Keratinocyte (primary cell): ENCODE data around the gene ELAVL3. TPM values are rescaled to one million over a fixed set of nuclear protein-coding genes. Genes with fewer than 3 reads are reported as not detected.

Experiments used
- DNase-seq: peaks from one replicate; pipeline ENCODE4 v3.0.0-alpha.2; 2011; ENCODE audit warnings: low read depth, missing footprints, low spot score
- FAIRE-seq: peaks from 2 replicates; lab custom pipeline; 2011; peaks lifted over from hg19 to GRCh38; lab: Jason Lieb, UNC
- H2AFZ ChIP-seq: 2 replicates; pipeline ENCODE4 v1.6.0; 2012; ENCODE audit warnings: low read length, control low read depth, inconsistent platforms; ENCODE audit not compliant: control insufficient read depth
- H3K27ac ChIP-seq: 2 replicates; pipeline ENCODE4 v1.5.1; 2011; ENCODE audit warnings: low read length; ENCODE audit not compliant: control insufficient read depth, insufficient read depth
- H3K27me3 ChIP-seq: 3 replicates; pipeline ENCODE4 v1.6.0; 2011; ENCODE audit warnings: low read length; ENCODE audit not compliant: control insufficient read depth, insufficient read depth; ENCODE audit errors: extremely low read depth
- H3K36me3 ChIP-seq, 2 experiments: 2 replicates in 1 of 2; 3 replicates in 1 of 2; pipeline ENCODE4 v1.5.1; 2011; ENCODE audit warnings: low read length in 2 of 2, mild to moderate bottlenecking in 1 of 2; ENCODE audit not compliant: control insufficient read depth in 2 of 2, insufficient read depth in 2 of 2; ENCODE audit errors: extremely low read depth in 1 of 2
- H3K4me1 ChIP-seq: 3 replicates; pipeline ENCODE4 v1.5.1; 2011; ENCODE audit warnings: low read length; ENCODE audit not compliant: control insufficient read depth, insufficient read depth; ENCODE audit errors: extremely low read depth
- H3K4me2 ChIP-seq: 3 replicates; pipeline ENCODE4 v1.6.0; 2011; ENCODE audit warnings: low read depth, low read length; ENCODE audit not compliant: control insufficient read depth, insufficient read depth; ENCODE audit errors: extremely low read depth
- H3K4me3 ChIP-seq, 3 experiments: fragments of 200-600 bp in 1 of 3; sonication (generic) in 1 of 3; 2 replicates in 2 of 3; 3 replicates in 1 of 3; pipeline ENCODE4 v1.5.1; 2011 to 2016; ENCODE audit warnings: low read length in 3 of 3, mild to moderate bottlenecking in 3 of 3, control low read depth in 2 of 3, inconsistent platforms in 1 of 3, low read depth in 1 of 3, mixed read lengths in 1 of 3, mixed run types in 1 of 3, moderate library complexity in 1 of 3; ENCODE audit not compliant: control insufficient read depth in 2 of 3, insufficient read depth in 2 of 3; ENCODE audit errors: extremely low read depth in 1 of 3
- H3K79me2 ChIP-seq: 2 replicates; pipeline ENCODE4 v1.6.0; 2012; ENCODE audit warnings: low read length; ENCODE audit not compliant: control insufficient read depth, insufficient read depth
- H3K9ac ChIP-seq: 3 replicates; pipeline ENCODE4 v1.6.0; 2011; ENCODE audit warnings: low read length; ENCODE audit not compliant: control insufficient read depth, insufficient read depth; ENCODE audit errors: extremely low read depth
- H3K9me1 ChIP-seq: 3 replicates; pipeline ENCODE4 v1.6.0; 2011; ENCODE audit warnings: low read length; ENCODE audit not compliant: control insufficient read depth, insufficient read depth; ENCODE audit errors: extremely low read depth
- H3K9me3 ChIP-seq: 2 replicates; pipeline ENCODE4 v1.5.1; 2012; ENCODE audit warnings: low read depth, low read length; ENCODE audit not compliant: control insufficient read depth
- H4K20me1 ChIP-seq: 3 replicates; pipeline ENCODE4 v1.6.0; 2011; ENCODE audit warnings: low read length; ENCODE audit not compliant: control insufficient read depth, insufficient read depth; ENCODE audit errors: extremely low read depth
- CTCF ChIP-seq, 3 experiments: IDR thresholded peaks in 1 of 3; conservative IDR thresholded peaks in 1 of 3; optimal IDR thresholded peaks in 1 of 3; 2 replicates in 2 of 3; 3 replicates in 1 of 3; pipeline versions ENCODE3 to v1.5.1; 2011; ENCODE audit warnings: low read length in 3 of 3, mild to moderate bottlenecking in 3 of 3, moderate library complexity in 2 of 3, control low read depth in 1 of 3, inconsistent platforms in 1 of 3; ENCODE audit not compliant: insufficient read depth in 2 of 3; ENCODE audit errors: extremely low read depth in 1 of 3
- EZH2 ChIP-seq: IDR thresholded peaks from one replicate; pipeline ENCODE4 v1.6.1; 2012; ENCODE audit warnings: inconsistent platforms, mild to moderate bottlenecking, low read length, moderate library complexity
- dilution Hi-C: fragments of 300-500 bp; cut with MboI; formaldehyde crosslinking; loops from one replicate; pipeline ENCODE4 v1.7.0; 2020; ENCODE audit warnings: low sequenced_read_pairs; ENCODE audit not compliant: extremely low pct_ligation_motif_present
- polyA plus RNA-seq, 5 experiments: library from polyadenylated mRNA; depleted of rRNA in 3 of 5; stranded (reverse) in 3 of 5; stranded (forward) in 1 of 5; unstranded in 1 of 5; fragments of >200 nt; gene quantifications; 1 replicate in 1 of 5; 2 replicates in 3 of 5; 3 replicates in 1 of 5; pipeline versions ENCODE4 v1.2.1 to v1.2.3, GENCODE V29; 2011 to 2012; ENCODE audit warnings: missing spikeins in 2 of 5, low read depth in 1 of 5, low replicate concordance in 1 of 5

Gene ELAVL3
- polyA plus RNA-seq, 1 donor (not counting 4 experiments of a cell fraction or from before 2014, with no cell fraction given): not detected

DNA sequence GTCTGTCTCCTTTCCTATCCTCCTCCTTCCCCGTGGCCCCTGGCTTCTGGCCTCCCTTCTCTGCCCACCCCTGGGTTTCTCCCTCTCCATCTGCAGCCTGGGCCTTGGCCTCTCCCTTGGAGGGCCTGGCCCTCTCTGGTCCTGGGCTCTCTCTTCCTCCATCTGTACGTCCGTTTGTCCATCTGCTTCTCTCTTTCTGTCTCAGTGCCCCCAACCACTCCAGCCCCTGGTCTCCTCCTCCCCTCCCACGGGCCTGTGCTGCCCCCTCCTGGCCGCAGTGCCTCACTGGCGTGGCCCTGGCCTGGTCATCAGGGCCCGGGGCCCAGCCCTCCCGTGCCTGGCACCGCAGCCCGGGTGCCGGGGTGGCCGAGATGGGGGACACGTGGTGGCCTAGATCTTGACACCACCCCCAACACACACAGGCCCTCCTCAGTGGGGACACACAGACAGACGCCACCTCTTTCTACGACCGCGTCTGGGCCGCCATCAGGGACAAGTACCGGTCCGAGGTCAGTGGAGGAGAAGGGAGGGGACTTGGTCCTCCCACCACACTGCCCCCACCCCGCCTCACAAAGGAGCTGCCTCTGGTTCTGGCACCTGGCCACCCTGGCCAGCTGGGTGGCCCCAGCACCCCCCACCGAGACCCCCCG lies 34.1 kb downstream of the ELAVL3 start:
- no peaks in the 10 kb centered on the region for H4K20me1 ChIP-seq
- H3K9ac ChIP-seq: no peak overlapping the region
- H3K79me2 ChIP-seq: peaks cover 7% of the 10 kb centered on the region
- no peak overlapping the region for H3K4me3 ChIP-seq
- DNase-seq (no peak), FAIRE-seq (no peak)
- dilution Hi-C loops: no loop called here
- no peak overlapping the region for H3K27ac ChIP-seq
- peaks cover 27 to 34% of the 10 kb centered on the region in 2 experiments for H3K36me3 ChIP-seq
- no peaks in the 10 kb centered on the region for H3K27me3 ChIP-seq
- H3K9me3 ChIP-seq: no peaks in the 10 kb centered on the region
- no peak overlapping the region for H2AFZ ChIP-seq
- H3K9me1 ChIP-seq: no peaks in the 10 kb centered on the region
- H3K4me1 ChIP-seq: peaks cover 11% of the 10 kb centered on the region
- no peak overlapping the region for H3K4me2 ChIP-seq
- TF ChIP-seq CTCF (optimal IDR thresholded peaks at IDR 0.05 in 1 of 3, IDR thresholded peaks at IDR 0.05 in 1 of 3, conservative IDR thresholded peaks at IDR 0.05 in 1 of 3; ENCODE audit: extremely low read depth in 1 of 3, insufficient read depth in 2 of 3, low read length in 3 of 3): peak; percentile 60 to 80 (median 80)
- TF ChIP-seq EZH2: no peak

DNA sequence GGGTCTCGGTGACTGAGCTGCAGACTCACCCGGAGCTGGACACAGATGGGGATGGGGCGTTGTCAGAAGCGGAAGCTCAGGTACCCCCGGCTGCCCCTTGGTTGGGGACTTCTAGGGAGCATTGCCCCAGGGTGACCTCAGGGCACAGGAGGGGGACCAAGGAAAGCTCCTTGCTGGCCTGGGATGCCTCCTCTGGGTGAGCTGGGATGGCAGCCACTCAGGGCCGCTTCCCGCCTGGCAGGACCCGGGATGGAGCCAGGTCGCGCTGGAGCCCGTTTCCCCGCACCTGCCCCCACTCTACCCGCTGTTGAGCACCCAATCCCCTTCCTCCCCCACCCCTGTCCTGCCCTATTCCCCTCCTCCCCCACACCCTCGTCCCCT lies 34.6 kb downstream of the ELAVL3 start:
- Histone ChIP-seq H3K27ac (no peak overlapping the region), H3K9ac (no peak overlapping the region), H3K4me1 (peaks cover 11% of the 10 kb centered on the region), H3K79me2 (peaks cover 7% of the 10 kb centered on the region), H4K20me1 (no peaks in the 10 kb centered on the region), H2AFZ (no peak overlapping the region), H3K27me3 (no peaks in the 10 kb centered on the region), H3K9me1 (no peaks in the 10 kb centered on the region), H3K4me2 (no peak overlapping the region), H3K4me3 (no peak overlapping the region), H3K36me3 (peaks cover 27 to 34% of the 10 kb centered on the region in 2 experiments), H3K9me3 (no peaks in the 10 kb centered on the region)
- FAIRE-seq: no peak
- no peak for TF ChIP-seq EZH2
- TF ChIP-seq CTCF (optimal IDR thresholded peaks at IDR 0.05 in 1 of 3, IDR thresholded peaks at IDR 0.05 in 1 of 3, conservative IDR thresholded peaks at IDR 0.05 in 1 of 3; ENCODE audit: extremely low read depth in 1 of 3, insufficient read depth in 2 of 3, low read length in 3 of 3): no peak
- dilution Hi-C loops: no loop called here
- no peak for DNase-seq
